ENCODE results near the gene BTBD16.

The BTBD16 gene

GRCh38 chr10:122271076-122271475 is at the start of gene BTBD16:
BTBD16 (plus strand) TSS chr10:122271296; CDS start chr10:122275082, 3,786 bp downstream.
- no peak for DNase-seq

GRCh38 chr10:122221958-122222357 is 49.1 kb upstream of the BTBD16 start:
- DNase-seq = no peak

- no peak for DNase-seq
Observed at GRCh38 chr10:122222638-122223037, 48.5 kb upstream of the BTBD16 start.

GRCh38 chr10:122224159-122224558 is 46.9 kb upstream of the BTBD16 start:
- no peak for DNase-seq

- DNase-seq = no peak
Observed at GRCh38 chr10:122225330-122225729, 45.8 kb upstream of the BTBD16 start.

GRCh38 chr10:122227754-122228153 is 43.3 kb upstream of the BTBD16 start:
- DNase-seq = no peak

GRCh38 chr10:122229666-122230065 is 41.4 kb upstream of the BTBD16 start:
- no peak for DNase-seq

- DNase-seq = no peak
Observed at GRCh38 chr10:122230222-122230621, 40.9 kb upstream of the BTBD16 start.

- DNase-seq = no peak
Observed at GRCh38 chr10:122232769-122233168, 38.3 kb upstream of the BTBD16 start.

- DNase-seq = no peak
Observed at GRCh38 chr10:122233857-122234348, 37.2 kb upstream of the BTBD16 start.

- no peak for DNase-seq
Observed at GRCh38 chr10:122234416-122234815, 36.7 kb upstream of the BTBD16 start.

GRCh38 chr10:122236690-122237306 is 34.3 kb upstream of the BTBD16 start:
- DNase-seq = no peak

GRCh38 chr10:122237331-122237990 is 33.6 kb upstream of the BTBD16 start:
- DNase-seq = no peak

GRCh38 chr10:122239578-122240257 is 31.4 kb upstream of the BTBD16 start:
- DNase-seq = no peak

- DNase-seq = no peak
Observed at GRCh38 chr10:122240401-122240800, 30.7 kb upstream of the BTBD16 start.

GRCh38 chr10:122241836-122242235 is 29.3 kb upstream of the BTBD16 start:
- no peak for DNase-seq

GRCh38 chr10:122243550-122243949 is 27.5 kb upstream of the BTBD16 start:
- no peak for DNase-seq

- no peak for DNase-seq
Observed at GRCh38 chr10:122244001-122244975, 26.8 kb upstream of the BTBD16 start.

GRCh38 chr10:122245136-122245535 is 26.0 kb upstream of the BTBD16 start:
- DNase-seq = no peak

GRCh38 chr10:122245897-122246296 is 25.2 kb upstream of the BTBD16 start:
- DNase-seq = no peak

- DNase-seq = no peak
Observed at GRCh38 chr10:122246830-122247520, 24.1 kb upstream of the BTBD16 start.
